Smooth muscle cell (in vitro differentiated cells): ENCODE measurements around the gene IL18. TPM values are rescaled to one million over a fixed set of nuclear protein-coding genes. Genes with fewer than 3 reads are reported as not detected.

Experiments used
- DNase-seq: peaks from one replicate; lab custom pipeline; 2025; ENCODE audit not compliant: unreplicated experiment; lab: John Stamatoyannopoulos, UW
- H2AFZ ChIP-seq: fragments of 200-600 bp; sonication (generic); 2 replicates; pipeline ENCODE4 v1.6.0; 2016; ENCODE audit warnings: antibody characterized with exemption, low read depth, mild to moderate bottlenecking
- H3F3A ChIP-seq: fragments of 200-600 bp; sonication (generic); 2 replicates; pipeline ENCODE4 v1.6.0; 2017; ENCODE audit warnings: antibody characterized with exemption, low read depth
- H3K27ac ChIP-seq: fragments of 200-600 bp; sonication (generic); 2 replicates; pipeline ENCODE4 v1.5.1; 2016; ENCODE audit warnings: low read depth, mild to moderate bottlenecking
- H3K27me3 ChIP-seq: fragments of 200-600 bp; sonication (generic); 2 replicates; pipeline ENCODE4 v1.6.1; 2016; ENCODE audit warnings: low read depth, mild to moderate bottlenecking
- H3K36me3 ChIP-seq: fragments of 200-600 bp; sonication (generic); 2 replicates; pipeline ENCODE4 v1.5.1; 2016; ENCODE audit warnings: low read depth
- H3K4me1 ChIP-seq: fragments of 200-600 bp; sonication (generic); 2 replicates; pipeline ENCODE4 v1.5.1; 2016; ENCODE audit warnings: low read depth
- H3K4me2 ChIP-seq: fragments of 200-600 bp; sonication (generic); 2 replicates; pipeline ENCODE4 v1.6.0; 2016; ENCODE audit warnings: mild to moderate bottlenecking
- H3K4me3 ChIP-seq: fragments of 200-600 bp; sonication (generic); 2 replicates; pipeline ENCODE4 v1.5.1; 2016; ENCODE audit warnings: mild to moderate bottlenecking
- H3K79me2 ChIP-seq: fragments of 200-600 bp; sonication (generic); 2 replicates; pipeline ENCODE4 v1.6.0; 2016; ENCODE audit warnings: low read depth, mild to moderate bottlenecking
- H3K9ac ChIP-seq: fragments of 200-600 bp; sonication (generic); 2 replicates; pipeline ENCODE4 v1.6.0; 2016; ENCODE audit warnings: low read depth
- H3K9me3 ChIP-seq: fragments of 200-600 bp; sonication (generic); replicated peaks from 2 replicates; pipeline ENCODE4 v1.5.1; 2016; ENCODE audit warnings: low read depth
- H4K20me1 ChIP-seq: fragments of 200-600 bp; sonication (generic); 2 replicates; pipeline ENCODE4 v1.6.0; 2016; ENCODE audit warnings: low read depth
- WGBS: methylation state at CpG from one replicate; pipeline ENCODE4 v1.1.7; 2016; ENCODE audit warnings: low lambda C conversion rate; 5-methylcytosine and 5-hydroxymethylcytosine counted together
- polyA plus RNA-seq: library from polyadenylated mRNA; unstranded; fragments of >200 nt; fragmentation: Nextera tagmentation; extraction: Ambion mirVana; gene quantifications from 2 replicates; pipeline ENCODE4 v1.2.1, GENCODE V29; 2016
- total RNA-seq: library from RNA; depleted of rRNA; stranded (reverse); fragments of >200 nt; gene quantifications from 2 replicates; pipeline ENCODE4 v1.2.3, GENCODE V29; 2014
- TF ChIP-seq, protein P1 (sequence below): fragments of 200-600 bp; sonication (generic); IDR thresholded peaks from 2 replicates; pipeline ENCODE4 v1.5.1; 2017; ENCODE audit warnings: borderline replicate concordance, mild to moderate bottlenecking, antibody characterized with exemption; ENCODE audit not compliant: insufficient read depth, poor library complexity, severe bottlenecking

IL18 gene
- total RNA-seq (3.0 TPM in 1 of 2 replicates, not detected in the other), polyA plus RNA-seq (0.33 and 0.34 TPM in 2 replicates)

DNA sequence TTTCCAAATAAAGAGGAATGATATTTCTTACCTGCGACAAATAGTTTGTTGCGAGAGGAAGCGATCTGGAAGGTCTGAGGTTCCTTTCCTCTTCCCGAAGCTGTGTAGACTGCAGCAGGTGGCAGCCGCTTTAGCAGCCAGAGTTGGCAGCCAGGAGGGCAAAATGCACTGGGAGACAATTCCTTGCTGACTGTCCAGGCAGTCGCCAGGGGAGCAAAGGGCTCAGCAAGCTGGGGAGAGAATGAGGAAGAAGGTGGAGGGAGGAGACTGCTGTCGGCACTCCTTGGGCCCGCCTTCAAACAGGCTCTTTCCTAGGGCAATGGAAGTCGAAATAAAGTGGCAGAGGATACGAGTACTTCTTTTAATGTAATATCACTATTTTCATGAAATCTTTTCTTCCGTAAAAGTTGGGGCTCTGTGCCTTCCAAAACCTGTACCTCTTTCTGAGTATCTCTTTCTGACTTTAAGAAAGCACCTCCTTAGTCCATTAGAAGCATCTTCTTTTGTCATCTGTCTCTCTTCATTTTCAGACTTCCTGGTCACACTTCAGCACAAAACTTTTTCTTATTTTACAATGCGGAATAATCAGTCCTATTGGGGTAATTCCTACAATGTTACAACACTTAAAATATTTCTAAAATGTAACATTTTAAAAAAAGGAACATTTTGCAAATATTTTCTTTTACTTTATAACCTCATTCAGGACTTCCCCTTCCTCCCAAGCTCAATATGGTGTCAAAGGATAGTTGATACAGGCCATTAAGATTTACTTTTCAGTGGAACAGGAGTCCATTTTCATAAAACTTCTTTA, at the start of gene IL18:
IL18 (minus strand) TSS at position 220 of the 811 bp plus-strand sequence. CDS start 9,041 bp downstream, outside the sequence.
- H3F3A ChIP-seq: no peaks in the 10 kb centered on the region
- no peak within 1 kb of the TSS for H3K4me2 ChIP-seq
- H4K20me1 ChIP-seq: no peaks in the 10 kb centered on the region
- H3K4me3 ChIP-seq: peak within 1 kb of the TSS; percentile 22
- TF ChIP-seq, protein P1, sequence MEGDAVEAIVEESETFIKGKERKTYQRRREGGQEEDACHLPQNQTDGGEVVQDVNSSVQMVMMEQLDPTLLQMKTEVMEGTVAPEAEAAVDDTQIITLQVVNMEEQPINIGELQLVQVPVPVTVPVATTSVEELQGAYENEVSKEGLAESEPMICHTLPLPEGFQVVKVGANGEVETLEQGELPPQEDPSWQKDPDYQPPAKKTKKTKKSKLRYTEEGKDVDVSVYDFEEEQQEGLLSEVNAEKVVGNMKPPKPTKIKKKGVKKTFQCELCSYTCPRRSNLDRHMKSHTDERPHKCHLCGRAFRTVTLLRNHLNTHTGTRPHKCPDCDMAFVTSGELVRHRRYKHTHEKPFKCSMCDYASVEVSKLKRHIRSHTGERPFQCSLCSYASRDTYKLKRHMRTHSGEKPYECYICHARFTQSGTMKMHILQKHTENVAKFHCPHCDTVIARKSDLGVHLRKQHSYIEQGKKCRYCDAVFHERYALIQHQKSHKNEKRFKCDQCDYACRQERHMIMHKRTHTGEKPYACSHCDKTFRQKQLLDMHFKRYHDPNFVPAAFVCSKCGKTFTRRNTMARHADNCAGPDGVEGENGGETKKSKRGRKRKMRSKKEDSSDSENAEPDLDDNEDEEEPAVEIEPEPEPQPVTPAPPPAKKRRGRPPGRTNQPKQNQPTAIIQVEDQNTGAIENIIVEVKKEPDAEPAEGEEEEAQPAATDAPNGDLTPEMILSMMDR: no peak
- DNase-seq: no peak
- H3K79me2 ChIP-seq: no peaks in the 10 kb centered on the region
- no peak within 1 kb of the TSS for H2AFZ ChIP-seq
- no peaks in the 10 kb centered on the region for H3K9me3 ChIP-seq
- H3K9ac ChIP-seq: no peak within 1 kb of the TSS
- H3K27me3 ChIP-seq: no peaks in the 10 kb centered on the region
- WGBS: 75% methylated on average over 12 of the region's 12 CpGs
- no peaks in the 10 kb centered on the region for H3K36me3 ChIP-seq
- no peaks in the 10 kb centered on the region for H3K4me1 ChIP-seq
- no peak within 1 kb of the TSS for H3K27ac ChIP-seq

DNA sequence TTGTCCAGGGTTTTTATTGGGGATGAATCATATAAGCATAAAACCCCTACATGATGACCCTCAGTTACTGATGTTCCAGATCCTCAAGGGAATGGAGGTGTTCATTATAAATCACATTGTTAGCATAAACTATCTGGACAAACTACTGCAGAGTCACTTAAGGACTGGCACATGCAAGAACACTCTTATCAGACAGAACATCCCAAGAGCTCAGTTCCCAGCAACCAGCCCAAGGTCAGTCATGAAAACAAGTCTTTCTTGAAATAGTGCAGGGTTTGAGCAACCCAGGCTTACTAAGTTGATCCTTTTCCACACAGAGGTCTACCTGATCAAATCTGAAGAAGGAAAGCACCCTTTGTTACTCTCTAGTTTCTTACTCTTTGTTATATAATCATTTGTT, 48.8 kb upstream of the IL18 start:
- no peak overlapping the region for H3K4me3 ChIP-seq
- no peaks in the 10 kb centered on the region for H3F3A ChIP-seq
- no peak overlapping the region for H3K4me2 ChIP-seq
- H3K27me3 ChIP-seq: peaks cover 12% of the 10 kb centered on the region
- no peaks in the 10 kb centered on the region for H3K9me3 ChIP-seq
- H3K79me2 ChIP-seq: no peaks in the 10 kb centered on the region
- no peaks in the 10 kb centered on the region for H4K20me1 ChIP-seq
- DNase-seq: no peak
- no peaks in the 10 kb centered on the region for H3K4me1 ChIP-seq
- no peak overlapping the region for H3K27ac ChIP-seq
- TF ChIP-seq, protein P1: no peak
- no peak overlapping the region for H2AFZ ChIP-seq
- no peaks in the 10 kb centered on the region for H3K36me3 ChIP-seq
- no peak overlapping the region for H3K9ac ChIP-seq

DNA sequence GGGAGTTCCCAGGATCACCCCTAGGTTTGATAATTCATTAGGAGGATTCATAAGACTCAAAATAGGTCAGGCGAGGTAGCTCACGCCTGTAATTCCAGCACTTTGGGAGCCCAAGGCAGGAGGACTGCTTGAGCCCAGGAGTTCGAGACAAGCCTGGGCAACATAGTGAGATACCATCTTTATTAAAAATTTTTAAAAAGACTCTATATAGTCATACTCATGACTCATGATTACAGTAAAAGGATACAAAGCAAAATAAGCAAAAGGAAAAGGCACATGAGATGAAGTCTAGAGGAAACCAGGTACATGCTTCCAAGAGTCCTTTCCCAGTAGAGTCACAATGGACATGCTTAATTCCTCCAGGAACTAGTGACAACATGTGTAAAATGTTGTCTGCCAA, 48.4 kb upstream of the IL18 start:
- 90% methylated on average over 3 of the region's 3 CpGs for WGBS
- no peak overlapping the region for H3K4me2 ChIP-seq
- DNase-seq: no peak

More for the DNA sequence above, 48.4 kb upstream of the IL18 start:
- Histone ChIP-seq H3K4me3 (no peak overlapping the region), H4K20me1 (no peaks in the 10 kb centered on the region), H3K9ac (no peak overlapping the region), H3K4me1 (no peaks in the 10 kb centered on the region), H3K36me3 (no peaks in the 10 kb centered on the region), H2AFZ (no peak overlapping the region), H3K27ac (no peak overlapping the region), H3F3A (no peaks in the 10 kb centered on the region), H3K79me2 (no peaks in the 10 kb centered on the region), H3K9me3 (no peaks in the 10 kb centered on the region), H3K27me3 (peaks cover 12% of the 10 kb centered on the region)
- TF ChIP-seq, protein P1: no peak
